Colonic mucosa (tissue), 4 donors: Measurements from ENCODE around the gene OR5M8. TPM values are rescaled to one million over a fixed set of nuclear protein-coding genes. Genes with fewer than 3 reads are reported as not detected.

Experiments
- DNase-seq: peaks from one replicate; pipeline ENCODE4 v3.0.0-alpha.2; 2020
- H3K27ac ChIP-seq: fragments of 200-600 bp; one replicate; pipeline ENCODE4 v1.8.0; 2021
- H3K27me3 ChIP-seq: fragments of 200-600 bp; one replicate; pipeline ENCODE4 v1.8.0; 2021
- H3K36me3 ChIP-seq: fragments of 200-600 bp; one replicate; pipeline ENCODE4 v1.8.0; 2021
- H3K4me1 ChIP-seq: fragments of 200-600 bp; one replicate; pipeline ENCODE4 v1.8.0; 2021; ENCODE audit warnings: mild to moderate bottlenecking
- H3K4me3 ChIP-seq: fragments of 200-600 bp; one replicate; pipeline ENCODE4 v1.8.0; 2021
- H3K9ac ChIP-seq, 2 donors: one replicate each; pipeline ENCODE4 v1.7.0; 2013; ENCODE audit warnings: control low read depth in 2 of 2, low read depth in 2 of 2, low read length in 2 of 2
- H3K9me3 ChIP-seq: fragments of 200-600 bp; one replicate; pipeline ENCODE4 v1.8.0; 2021
- intact Hi-C: fragments of 100-400 bp; cut with DNase I; formaldehyde crosslinking; loops from one replicate; pipeline ENCODE4 v1.14.1; 2022
- total RNA-seq, 2 donors: library from RNA; stranded (reverse); fragmentation: NEBNext Ultra II Directional in 1 of 2; extraction: Animal tissue kit (Norgen Biotek cat#: 25700) in 1 of 2; gene quantifications; one replicate each; pipeline ENCODE4 v1.2.1, GENCODE V29; 2021
- TF ChIP-seq, protein P1 (sequence below): fragments of 200-600 bp; IDR thresholded peaks from one replicate; pipeline ENCODE4 v1.8.0; 2022; ENCODE audit warnings: antibody characterized with exemption, mild to moderate bottlenecking
- donor health status: healthy.
- donor health status: DM: no; HTN: no; CAD: no.
- donor health status: DM: no; HTN: no; CAD: no.

OR5M8 gene
- total RNA-seq, 2 donors from 2014 or later = not detected

DNA sequence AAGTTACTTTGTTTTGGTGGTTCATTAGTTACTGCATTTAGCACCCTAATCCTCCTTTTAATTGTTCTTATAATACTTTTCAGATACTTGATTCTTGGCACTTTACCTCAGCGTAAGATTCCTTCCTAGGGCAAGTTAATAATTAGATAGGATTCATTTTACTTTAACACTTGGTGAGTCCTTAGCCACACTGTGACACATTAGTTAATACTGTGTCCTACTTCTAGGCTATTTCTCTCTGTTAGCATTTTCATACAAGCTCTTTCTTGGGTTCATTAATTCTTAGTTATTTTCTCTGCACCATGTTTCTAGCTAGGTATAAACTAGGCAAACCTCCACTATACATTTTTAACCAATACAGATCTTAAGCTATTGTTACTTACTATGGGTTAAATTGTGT, 34.1 kb downstream of the OR5M8 start:
- Histone ChIP-seq H3K27me3 (no peaks in the 10 kb centered on the region), H3K36me3 (no peaks in the 10 kb centered on the region), H3K4me1 (no peaks in the 10 kb centered on the region), H3K27ac (no peak overlapping the region), H3K9ac (no peak overlapping the region), H3K9me3 (no peaks in the 10 kb centered on the region), H3K4me3 (no peak overlapping the region)
- DNase-seq = no peak
- TF ChIP-seq, protein P1, sequence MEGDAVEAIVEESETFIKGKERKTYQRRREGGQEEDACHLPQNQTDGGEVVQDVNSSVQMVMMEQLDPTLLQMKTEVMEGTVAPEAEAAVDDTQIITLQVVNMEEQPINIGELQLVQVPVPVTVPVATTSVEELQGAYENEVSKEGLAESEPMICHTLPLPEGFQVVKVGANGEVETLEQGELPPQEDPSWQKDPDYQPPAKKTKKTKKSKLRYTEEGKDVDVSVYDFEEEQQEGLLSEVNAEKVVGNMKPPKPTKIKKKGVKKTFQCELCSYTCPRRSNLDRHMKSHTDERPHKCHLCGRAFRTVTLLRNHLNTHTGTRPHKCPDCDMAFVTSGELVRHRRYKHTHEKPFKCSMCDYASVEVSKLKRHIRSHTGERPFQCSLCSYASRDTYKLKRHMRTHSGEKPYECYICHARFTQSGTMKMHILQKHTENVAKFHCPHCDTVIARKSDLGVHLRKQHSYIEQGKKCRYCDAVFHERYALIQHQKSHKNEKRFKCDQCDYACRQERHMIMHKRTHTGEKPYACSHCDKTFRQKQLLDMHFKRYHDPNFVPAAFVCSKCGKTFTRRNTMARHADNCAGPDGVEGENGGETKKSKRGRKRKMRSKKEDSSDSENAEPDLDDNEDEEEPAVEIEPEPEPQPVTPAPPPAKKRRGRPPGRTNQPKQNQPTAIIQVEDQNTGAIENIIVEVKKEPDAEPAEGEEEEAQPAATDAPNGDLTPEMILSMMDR = no peak
- intact Hi-C loops = no loop called here

DNA sequence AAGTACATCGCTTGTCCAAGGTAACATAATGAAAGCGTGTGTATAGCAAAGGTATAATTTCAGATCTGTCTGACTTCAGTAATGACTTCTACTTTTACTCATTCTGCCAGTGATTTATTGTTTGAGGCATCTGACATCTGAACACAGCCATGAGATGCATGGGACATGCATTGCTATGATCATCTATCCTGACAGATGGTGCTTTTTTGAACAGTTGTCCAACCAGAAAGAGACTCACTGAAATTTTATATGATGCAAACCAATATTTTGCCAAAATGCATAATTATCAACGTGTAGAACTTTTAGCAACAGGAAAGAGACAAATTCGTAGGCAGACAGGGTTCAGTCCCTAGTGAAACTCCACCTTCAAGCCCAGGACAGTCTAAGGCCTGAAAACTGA, 37.6 kb downstream of the OR5M8 start:
- TF ChIP-seq, protein P1 = no peak
- DNase-seq = no peak
- H3K9ac ChIP-seq = no peak overlapping the region
- no peaks in the 10 kb centered on the region for H3K9me3 ChIP-seq
- intact Hi-C loops = no loop called here
- H3K27me3 ChIP-seq = no peaks in the 10 kb centered on the region
- no peak overlapping the region for H3K27ac ChIP-seq
- no peaks in the 10 kb centered on the region for H3K4me1 ChIP-seq
- H3K36me3 ChIP-seq = no peaks in the 10 kb centered on the region
- H3K4me3 ChIP-seq = no peak overlapping the region

Other genes with a start within 250 kb of the OR5M8 start
- gene OR5T3, start 239.1 kb downstream of the OR5M8 start, total RNA-seq = not detected
- not detected for gene OR5T1, start 217.2 kb downstream of the OR5M8 start, total RNA-seq
- gene OR8H1, start 199.1 kb downstream of the OR5M8 start, total RNA-seq = not detected
- not detected for gene OR8K3, start 176.2 kb downstream of the OR5M8 start, total RNA-seq
- not detected for gene OR8K1, start 145.3 kb downstream of the OR5M8 start, total RNA-seq
- gene OR8J1, start 137.1 kb downstream of the OR5M8 start, total RNA-seq = not detected
- not detected for gene OR8U1, start 115.7 kb downstream of the OR5M8 start, total RNA-seq
- not detected for gene OR5AL1, start 78.7 kb downstream of the OR5M8 start, total RNA-seq
- not detected for gene OR5M3, start 18.0 kb downstream of the OR5M8 start, total RNA-seq
- not detected for gene OR5M11, start 51.9 kb upstream of the OR5M8 start, total RNA-seq
- gene OR5M10, start 86.4 kb upstream of the OR5M8 start, total RNA-seq = not detected
- gene OR5M1, start 123.5 kb upstream of the OR5M8 start, total RNA-seq = not detected
- gene OR5AP2, start 151.1 kb upstream of the OR5M8 start, total RNA-seq = not detected
- not detected for gene OR5AR1, start 172.3 kb upstream of the OR5M8 start, total RNA-seq
- gene OR9G1, start 207.7 kb upstream of the OR5M8 start, total RNA-seq = not detected